Upper lobe of left lung (tissue), 4 donors: ENCODE measurements around the gene SUMF1.

ENCODE experiments used
- EP300 ChIP-seq, 4 donors: sonication (generic); formaldehyde crosslinking; IDR thresholded peaks; one replicate each; pipeline ENCODE4 v1.5.1; 2017; ENCODE audit warnings: antibody characterized with exemption in 4 of 4, control low read depth in 2 of 4
- POLR2A ChIP-seq, 4 donors: fragments of 450-650 bp; IDR thresholded peaks; one replicate each; pipeline ENCODE4 v1.5.1; 2016 to 2017; ENCODE audit warnings: antibody characterized with exemption in 4 of 4, mild to moderate bottlenecking in 2 of 4
- POLR2AphosphoS5 ChIP-seq, 2 donors: sonication (generic); formaldehyde crosslinking; IDR thresholded peaks; one replicate each; pipeline ENCODE4 v1.5.1; 2017; ENCODE audit warnings: antibody characterized with exemption in 2 of 2
- TF ChIP-seq, protein P1 (sequence below), 6 experiments: fragments of 450-650 bp in 4 of 6; fragments of 200-600 bp in 2 of 6; sonication (generic) in 2 of 6; IDR thresholded peaks; one replicate each; pipeline ENCODE4 v1.5.1; 2016 to 2019; ENCODE audit warnings: antibody characterized with exemption in 6 of 6

- no peak for TF ChIP-seq POLR2A (IDR thresholded peaks at IDR 0.05)
- TF ChIP-seq, protein P1, sequence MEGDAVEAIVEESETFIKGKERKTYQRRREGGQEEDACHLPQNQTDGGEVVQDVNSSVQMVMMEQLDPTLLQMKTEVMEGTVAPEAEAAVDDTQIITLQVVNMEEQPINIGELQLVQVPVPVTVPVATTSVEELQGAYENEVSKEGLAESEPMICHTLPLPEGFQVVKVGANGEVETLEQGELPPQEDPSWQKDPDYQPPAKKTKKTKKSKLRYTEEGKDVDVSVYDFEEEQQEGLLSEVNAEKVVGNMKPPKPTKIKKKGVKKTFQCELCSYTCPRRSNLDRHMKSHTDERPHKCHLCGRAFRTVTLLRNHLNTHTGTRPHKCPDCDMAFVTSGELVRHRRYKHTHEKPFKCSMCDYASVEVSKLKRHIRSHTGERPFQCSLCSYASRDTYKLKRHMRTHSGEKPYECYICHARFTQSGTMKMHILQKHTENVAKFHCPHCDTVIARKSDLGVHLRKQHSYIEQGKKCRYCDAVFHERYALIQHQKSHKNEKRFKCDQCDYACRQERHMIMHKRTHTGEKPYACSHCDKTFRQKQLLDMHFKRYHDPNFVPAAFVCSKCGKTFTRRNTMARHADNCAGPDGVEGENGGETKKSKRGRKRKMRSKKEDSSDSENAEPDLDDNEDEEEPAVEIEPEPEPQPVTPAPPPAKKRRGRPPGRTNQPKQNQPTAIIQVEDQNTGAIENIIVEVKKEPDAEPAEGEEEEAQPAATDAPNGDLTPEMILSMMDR (IDR thresholded peaks at IDR 0.05) = no peak
- TF ChIP-seq EP300 (IDR thresholded peaks at IDR 0.05) = no peak
- no peak for TF ChIP-seq POLR2AphosphoS5 (IDR thresholded peaks at IDR 0.05)
Measured at GRCh38 chr3:4385201-4385600, 81.9 kb downstream of the SUMF1 start.
